ENCODE measurements around the gene LEPROT. TPM values are rescaled to one million over a fixed set of nuclear protein-coding genes. Genes with fewer than 3 reads are reported as not detected.

Gene LEPROT
- total and polyA plus RNA-seq, 2 of the 8 experiments (the other 6 are each of a cell fraction or from before 2014, with no cell fraction given): 25.7 to 27.2 TPM

GRCh38 chr1:65429078-65429477 is 8.6 kb downstream of the LEPROT start (continued):
- TF ChIP-seq PHF8 (conservative IDR thresholded peaks at IDR 0.05; ENCODE audit: low read depth, low read length) (no peak), MAFK (IDR thresholded peaks at IDR 0.05; ENCODE audit: low read depth, low read length) (no peak), SP2 (IDR thresholded peaks at IDR 0.05; ENCODE audit: low read length) (no peak), SUZ12 (IDR thresholded peaks at IDR 0.05; ENCODE audit: low read length) (no peak)

All from H1 (cell line).